Measurements from ENCODE around the gene ZNF211. TPM values are rescaled to one million over a fixed set of nuclear protein-coding genes. Genes with fewer than 3 reads are reported as not detected.

Gene ZNF211
- total RNA-seq, 1 experiment from 2014 or later: 17.6 TPM

DNA sequence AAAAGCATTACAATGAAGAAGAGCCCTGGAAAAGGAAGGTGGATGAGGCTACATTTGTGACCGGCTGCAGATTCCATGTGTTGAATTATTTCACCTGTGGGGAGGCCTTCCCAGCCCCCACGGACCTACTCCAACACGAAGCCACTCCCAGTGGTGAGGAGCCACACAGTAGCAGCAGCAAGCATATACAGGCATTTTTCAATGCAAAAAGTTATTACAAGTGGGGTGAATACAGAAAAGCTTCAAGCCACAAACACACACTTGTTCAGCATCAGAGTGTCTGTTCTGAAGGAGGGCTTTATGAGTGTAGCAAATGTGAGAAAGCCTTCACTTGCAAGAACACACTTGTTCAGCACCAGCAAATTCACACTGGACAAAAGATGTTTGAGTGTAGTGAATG lies 53.8 kb downstream of the ZNF211 start (continued):
- TF ChIP-seq ZNF512 (CRISPR knock-in tag; IDR thresholded peaks at IDR 0.05; ENCODE audit: borderline replicate concordance) (no peak), ZMAT4 (CRISPR knock-in tag; IDR thresholded peaks at IDR 0.05) (no peak), ETV6 (CRISPR knock-in tag; IDR thresholded peaks at IDR 0.05) (no peak), NFATC4 (CRISPR knock-in tag; IDR thresholded peaks at IDR 0.05) (no peak), ZNF671 (CRISPR knock-in tag; IDR thresholded peaks at IDR 0.05) (no peak), OVOL2 (CRISPR knock-in tag; IDR thresholded peaks at IDR 0.05; ENCODE audit: borderline replicate concordance) (no peak)
- TF ChIP-seq, protein P1, sequence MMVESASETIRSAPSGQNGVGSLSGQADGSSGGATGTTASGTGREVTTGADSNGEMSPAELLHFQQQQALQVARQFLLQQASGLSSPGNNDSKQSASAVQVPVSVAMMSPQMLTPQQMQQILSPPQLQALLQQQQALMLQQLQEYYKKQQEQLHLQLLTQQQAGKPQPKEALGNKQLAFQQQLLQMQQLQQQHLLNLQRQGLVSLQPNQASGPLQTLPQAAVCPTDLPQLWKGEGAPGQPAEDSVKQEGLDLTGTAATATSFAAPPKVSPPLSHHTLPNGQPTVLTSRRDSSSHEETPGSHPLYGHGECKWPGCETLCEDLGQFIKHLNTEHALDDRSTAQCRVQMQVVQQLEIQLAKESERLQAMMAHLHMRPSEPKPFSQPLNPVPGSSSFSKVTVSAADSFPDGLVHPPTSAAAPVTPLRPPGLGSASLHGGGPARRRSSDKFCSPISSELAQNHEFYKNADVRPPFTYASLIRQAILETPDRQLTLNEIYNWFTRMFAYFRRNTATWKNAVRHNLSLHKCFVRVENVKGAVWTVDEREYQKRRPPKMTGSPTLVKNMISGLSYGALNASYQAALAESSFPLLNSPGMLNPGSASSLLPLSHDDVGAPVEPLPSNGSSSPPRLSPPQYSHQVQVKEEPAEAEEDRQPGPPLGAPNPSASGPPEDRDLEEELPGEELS (CRISPR knock-in tag; IDR thresholded peaks at IDR 0.05): no peak

- Mint-ChIP-seq H3K4me3 (no peak overlapping the region), H3K9me3 (peaks cover 70% of the 10 kb centered on the region), H3K27me3 (ENCODE audit: low read depth) (no peaks in the 10 kb centered on the region; the same call in none of the 2 replicates), H3K27ac (no peak overlapping the region), H3K36me3 (peaks cover 80% of the 10 kb centered on the region), H3K4me1 (peaks cover 17% of the 10 kb centered on the region)
- no peak for ATAC-seq
- TF ChIP-seq RELA (CRISPR knock-in tag; IDR thresholded peaks at IDR 0.05; ENCODE audit: borderline replicate concordance): no peak
- no peak for DNase-seq (ENCODE audit: low spot score)
- CTCF ChIA-PET: no interaction called here
- POLR2A ChIA-PET: interaction anchor here (0.5 kb wide), 1 partner anchor 367 kb away, joined by 3 read pairs; the partner anchor contains the start of gene ZNF543
These were observed 54.5 kb downstream of the ZNF211 start for GRCh38 chr19:57687363-57688010.

- no peak for DNase-seq (ENCODE audit: low spot score)
- CTCF ChIA-PET: no interaction called here
- no peak for ATAC-seq
- Mint-ChIP-seq H3K36me3 (peaks cover 77% of the 10 kb centered on the region), H3K27ac (no peak overlapping the region), H3K4me1 (peaks cover 10% of the 10 kb centered on the region), H3K9me3 (peaks cover 63% of the 10 kb centered on the region), H3K4me3 (no peak overlapping the region), H3K27me3 (ENCODE audit: low read depth) (no peaks in the 10 kb centered on the region; the same call in none of the 2 replicates)
- TF ChIP-seq NR3C1 (CRISPR knock-in tag; conservative IDR thresholded peaks at IDR 0.05; ENCODE audit: low read depth) (no peak), MXD4 (CRISPR knock-in tag; IDR thresholded peaks at IDR 0.05; ENCODE audit: borderline replicate concordance) (no peak), FOXK1 (CRISPR knock-in tag; IDR thresholded peaks at IDR 0.05) (no peak), CREB1 (CRISPR knock-in tag; IDR thresholded peaks at IDR 0.05) (no peak)
- POLR2A ChIA-PET: no interaction called here
These were observed 55.2 kb downstream of the ZNF211 start for GRCh38 chr19:57688011-57688763.

- ATAC-seq (no peak), DNase-seq (ENCODE audit: low spot score) (no peak)
- Mint-ChIP-seq H3K27me3 (ENCODE audit: low read depth) (no peaks in the 10 kb centered on the region; the same call in none of the 2 replicates), H3K9me3 (peaks cover 48% of the 10 kb centered on the region), H3K4me3 (no peak overlapping the region), H3K4me1 (no peaks in the 10 kb centered on the region), H3K27ac (no peak overlapping the region), H3K36me3 (peaks cover 61% of the 10 kb centered on the region)
- ChIA-PET CTCF (no interaction called here), POLR2A (no interaction called here)
- TF ChIP-seq, protein P2, sequence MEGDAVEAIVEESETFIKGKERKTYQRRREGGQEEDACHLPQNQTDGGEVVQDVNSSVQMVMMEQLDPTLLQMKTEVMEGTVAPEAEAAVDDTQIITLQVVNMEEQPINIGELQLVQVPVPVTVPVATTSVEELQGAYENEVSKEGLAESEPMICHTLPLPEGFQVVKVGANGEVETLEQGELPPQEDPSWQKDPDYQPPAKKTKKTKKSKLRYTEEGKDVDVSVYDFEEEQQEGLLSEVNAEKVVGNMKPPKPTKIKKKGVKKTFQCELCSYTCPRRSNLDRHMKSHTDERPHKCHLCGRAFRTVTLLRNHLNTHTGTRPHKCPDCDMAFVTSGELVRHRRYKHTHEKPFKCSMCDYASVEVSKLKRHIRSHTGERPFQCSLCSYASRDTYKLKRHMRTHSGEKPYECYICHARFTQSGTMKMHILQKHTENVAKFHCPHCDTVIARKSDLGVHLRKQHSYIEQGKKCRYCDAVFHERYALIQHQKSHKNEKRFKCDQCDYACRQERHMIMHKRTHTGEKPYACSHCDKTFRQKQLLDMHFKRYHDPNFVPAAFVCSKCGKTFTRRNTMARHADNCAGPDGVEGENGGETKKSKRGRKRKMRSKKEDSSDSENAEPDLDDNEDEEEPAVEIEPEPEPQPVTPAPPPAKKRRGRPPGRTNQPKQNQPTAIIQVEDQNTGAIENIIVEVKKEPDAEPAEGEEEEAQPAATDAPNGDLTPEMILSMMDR (IDR thresholded peaks at IDR 0.05): no peak
- TF ChIP-seq ZNF138 (CRISPR knock-in tag; conservative IDR thresholded peaks at IDR 0.05): no peak
- TF ChIP-seq MAX (CRISPR knock-in tag; IDR thresholded peaks at IDR 0.05): no peak
- TF ChIP-seq E2F4 (CRISPR knock-in tag; IDR thresholded peaks at IDR 0.05; ENCODE audit: borderline replicate concordance, low read depth): no peak
- TF ChIP-seq, protein P3, sequence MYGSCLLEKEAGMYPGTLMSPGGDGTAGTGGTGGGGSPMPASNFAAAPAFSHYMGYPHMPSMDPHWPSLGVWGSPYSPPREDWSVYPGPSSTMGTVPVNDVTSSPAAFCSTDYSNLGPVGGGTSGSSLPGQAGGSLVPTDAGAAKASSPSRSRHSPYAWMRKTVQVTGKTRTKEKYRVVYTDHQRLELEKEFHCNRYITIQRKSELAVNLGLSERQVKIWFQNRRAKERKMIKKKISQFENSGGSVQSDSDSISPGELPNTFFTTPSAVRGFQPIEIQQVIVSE (CRISPR knock-in tag; IDR thresholded peaks at IDR 0.05; ENCODE audit: borderline replicate concordance): no peak
- TF ChIP-seq, protein P1 (CRISPR knock-in tag; IDR thresholded peaks at IDR 0.05): no peak
- no peak for TF ChIP-seq GTF2I (CRISPR knock-in tag; conservative IDR thresholded peaks at IDR 0.05)
These were observed 56.8 kb downstream of the ZNF211 start for GRCh38 chr19:57689750-57690149.

All from WTC11 (cell line).